ENCODE measurements around the gene CMTM1.
A peak's percentile ranks its signal among the peaks of the same experiment; 100 is the strongest.

Gene CMTM1

GRCh38 chr16:66566051-66566901, at the start of gene CMTM1:
Gene CMTM1 (plus strand): TSS chr16:66566439. CDS start chr16:66566514, 75 bp downstream.
- no peak for DNase-seq

GRCh38 chr16:66516509-66516807, 49.8 kb upstream of the CMTM1 start:
- no peak for DNase-seq

- peak; percentile 80 for DNase-seq
Measured at GRCh38 chr16:66516808-66517585, 49.2 kb upstream of the CMTM1 start.

GRCh38 chr16:66517586-66518263, 48.5 kb upstream of the CMTM1 start:
- DNase-seq: no peak

- no peak for DNase-seq
Measured at GRCh38 chr16:66519482-66520373, 46.5 kb upstream of the CMTM1 start.

GRCh38 chr16:66520406-66521170, 45.7 kb upstream of the CMTM1 start:
- DNase-seq: no peak

- DNase-seq: no peak
Measured at GRCh38 chr16:66521252-66521713, 45.0 kb upstream of the CMTM1 start.

- DNase-seq: no peak
Measured at GRCh38 chr16:66521951-66522771, 44.1 kb upstream of the CMTM1 start.

- DNase-seq: no peak
Measured at GRCh38 chr16:66522816-66523590, 43.2 kb upstream of the CMTM1 start.

- DNase-seq: no peak
Measured at GRCh38 chr16:66523861-66524354, 42.3 kb upstream of the CMTM1 start.

GRCh38 chr16:66524601-66525164, 41.6 kb upstream of the CMTM1 start:
- DNase-seq: no peak

GRCh38 chr16:66525396-66526180, 40.7 kb upstream of the CMTM1 start:
- no peak for DNase-seq

- no peak for DNase-seq
Measured at GRCh38 chr16:66528294-66528693, 37.9 kb upstream of the CMTM1 start.

GRCh38 chr16:66529475-66529874, 36.8 kb upstream of the CMTM1 start:
- no peak for DNase-seq

GRCh38 chr16:66534376-66534799, 31.9 kb upstream of the CMTM1 start:
- DNase-seq: no peak

GRCh38 chr16:66536525-66536924, 29.7 kb upstream of the CMTM1 start:
- no peak for DNase-seq

- no peak for DNase-seq
Measured at GRCh38 chr16:66537236-66537635, 29.0 kb upstream of the CMTM1 start.

GRCh38 chr16:66538910-66539309, 27.3 kb upstream of the CMTM1 start:
- DNase-seq: no peak
